HepG2 (cell line): ENCODE measurements around the gene GFER.

ENCODE experiments used
- RFX1 ChIP-seq: fragments of 450-650 bp; IDR thresholded peaks from 2 replicates; pipeline ENCODE4 v1.6.1; 2017
- ZNF24 ChIP-seq: fragments of 450-650 bp; IDR thresholded peaks from 2 replicates; pipeline ENCODE4 v1.6.1; 2017; ENCODE audit warnings: antibody characterized with exemption, mild to moderate bottlenecking
- TF ChIP-seq, protein P1 (sequence below): sonication (generic); formaldehyde crosslinking; IDR thresholded peaks from 2 replicates; pipeline ENCODE4 v1.5.0; 2020; ENCODE audit warnings: mild to moderate bottlenecking, missing genetic modification reagents, moderate library complexity

DNA sequence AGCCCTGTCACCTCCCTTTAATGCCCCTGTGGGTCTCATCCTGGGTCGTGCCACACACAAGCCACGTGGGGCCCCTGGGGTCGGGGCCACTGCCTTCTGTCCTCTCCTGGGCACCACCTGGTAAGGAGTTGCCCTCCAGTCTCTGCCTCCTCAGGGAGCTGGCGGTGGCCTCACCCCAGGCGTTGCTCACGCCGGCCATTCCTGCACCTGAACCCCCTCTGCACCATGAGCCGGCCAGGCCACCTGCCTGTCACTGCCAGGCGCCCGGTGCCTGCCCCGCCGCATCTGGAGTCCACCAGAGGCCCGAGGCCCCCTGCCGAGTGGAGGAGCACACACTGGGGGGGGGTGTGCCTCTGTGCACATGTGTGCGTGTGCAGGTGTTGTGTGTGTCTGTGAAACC, 53.1 kb downstream of the GFER start:
- TF ChIP-seq RFX1 (no peak), ZNF24 (no peak)
- TF ChIP-seq, protein P1, sequence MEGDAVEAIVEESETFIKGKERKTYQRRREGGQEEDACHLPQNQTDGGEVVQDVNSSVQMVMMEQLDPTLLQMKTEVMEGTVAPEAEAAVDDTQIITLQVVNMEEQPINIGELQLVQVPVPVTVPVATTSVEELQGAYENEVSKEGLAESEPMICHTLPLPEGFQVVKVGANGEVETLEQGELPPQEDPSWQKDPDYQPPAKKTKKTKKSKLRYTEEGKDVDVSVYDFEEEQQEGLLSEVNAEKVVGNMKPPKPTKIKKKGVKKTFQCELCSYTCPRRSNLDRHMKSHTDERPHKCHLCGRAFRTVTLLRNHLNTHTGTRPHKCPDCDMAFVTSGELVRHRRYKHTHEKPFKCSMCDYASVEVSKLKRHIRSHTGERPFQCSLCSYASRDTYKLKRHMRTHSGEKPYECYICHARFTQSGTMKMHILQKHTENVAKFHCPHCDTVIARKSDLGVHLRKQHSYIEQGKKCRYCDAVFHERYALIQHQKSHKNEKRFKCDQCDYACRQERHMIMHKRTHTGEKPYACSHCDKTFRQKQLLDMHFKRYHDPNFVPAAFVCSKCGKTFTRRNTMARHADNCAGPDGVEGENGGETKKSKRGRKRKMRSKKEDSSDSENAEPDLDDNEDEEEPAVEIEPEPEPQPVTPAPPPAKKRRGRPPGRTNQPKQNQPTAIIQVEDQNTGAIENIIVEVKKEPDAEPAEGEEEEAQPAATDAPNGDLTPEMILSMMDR (CRISPR knock-in tag): no peak
